ENCODE measurements around the gene LZTR1.
"Not testable (repeated sequence)": the region's sequence is repeated elsewhere in the genome, so short reads cannot be mapped to it uniquely, and the experiment has no call there.

The LZTR1 gene

GRCh38 chr22:20966883-20967696 lies 15.0 kb upstream of the LZTR1 start, which contains the start of gene AIFM3:
Gene AIFM3 (plus strand): TSS chr22:20967255. CDS start chr22:20967945, 690 bp downstream.
- FAIRE-seq: no peak

DNA sequence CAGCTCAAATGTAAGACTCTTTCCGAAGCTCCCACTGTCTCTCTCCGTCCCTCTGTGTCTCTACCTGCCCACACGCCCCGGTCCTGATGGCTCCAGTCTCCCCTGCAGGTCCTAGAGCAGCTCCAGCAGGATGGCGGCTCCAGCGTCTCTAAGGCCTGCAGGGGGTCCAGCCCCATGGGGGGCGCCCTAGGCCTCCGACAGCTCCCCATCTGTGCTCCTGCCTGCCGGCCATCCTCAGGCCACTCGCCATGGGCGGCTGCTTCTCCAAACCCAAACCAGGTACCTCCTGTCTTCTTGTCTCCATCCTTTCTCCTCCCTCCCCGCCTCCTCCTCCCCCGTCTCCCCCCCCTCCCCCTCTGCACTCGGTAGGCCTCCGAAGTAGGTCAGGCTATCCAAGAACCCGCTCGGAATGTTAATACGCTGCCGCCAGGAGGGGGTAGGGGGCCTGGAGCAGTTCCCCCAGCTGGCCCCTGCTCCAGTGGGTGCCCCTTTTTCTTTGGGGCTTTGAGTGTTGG lies 14.3 kb upstream of the LZTR1 start:
- no peak for FAIRE-seq

GRCh38 chr22:20968281-20968977 lies 13.7 kb upstream of the LZTR1 start:
- FAIRE-seq: no peak

GRCh38 chr22:20970939-20971657 lies 11.0 kb upstream of the LZTR1 start:
- no peak for FAIRE-seq

DNA sequence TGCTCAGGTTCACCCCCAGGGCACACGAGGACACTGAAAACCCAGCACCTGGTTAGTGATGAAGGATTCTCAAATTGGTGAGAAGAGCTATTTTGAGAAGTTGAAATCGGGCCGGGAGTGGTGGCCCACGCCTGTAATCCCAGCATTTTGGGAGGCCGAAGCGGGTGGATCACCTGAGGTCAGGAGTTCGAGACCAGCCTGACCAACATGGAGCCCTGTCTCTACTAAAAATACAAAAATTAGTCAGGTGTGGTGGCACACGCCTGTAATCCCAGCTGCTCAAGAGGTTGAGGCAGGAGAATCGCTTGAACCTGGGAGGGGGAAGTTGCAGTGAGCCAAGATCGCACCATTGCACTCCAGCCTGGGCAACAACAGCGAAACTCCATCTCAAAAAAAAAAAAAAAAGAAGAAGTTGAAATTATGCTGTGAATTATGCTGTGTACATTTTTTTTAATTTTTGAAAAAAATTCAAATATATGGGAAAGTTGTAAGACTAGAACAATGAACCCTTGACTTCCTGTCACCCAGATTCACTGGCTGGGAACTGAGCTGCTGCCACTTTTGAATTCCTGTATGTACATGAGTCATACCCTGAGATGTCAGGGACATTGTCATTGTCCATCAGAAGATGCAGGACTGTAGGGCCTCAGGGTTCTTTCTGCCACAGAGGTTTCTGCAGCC lies 9.9 kb upstream of the LZTR1 start:
- FAIRE-seq: not testable (repeated sequence)

DNA sequence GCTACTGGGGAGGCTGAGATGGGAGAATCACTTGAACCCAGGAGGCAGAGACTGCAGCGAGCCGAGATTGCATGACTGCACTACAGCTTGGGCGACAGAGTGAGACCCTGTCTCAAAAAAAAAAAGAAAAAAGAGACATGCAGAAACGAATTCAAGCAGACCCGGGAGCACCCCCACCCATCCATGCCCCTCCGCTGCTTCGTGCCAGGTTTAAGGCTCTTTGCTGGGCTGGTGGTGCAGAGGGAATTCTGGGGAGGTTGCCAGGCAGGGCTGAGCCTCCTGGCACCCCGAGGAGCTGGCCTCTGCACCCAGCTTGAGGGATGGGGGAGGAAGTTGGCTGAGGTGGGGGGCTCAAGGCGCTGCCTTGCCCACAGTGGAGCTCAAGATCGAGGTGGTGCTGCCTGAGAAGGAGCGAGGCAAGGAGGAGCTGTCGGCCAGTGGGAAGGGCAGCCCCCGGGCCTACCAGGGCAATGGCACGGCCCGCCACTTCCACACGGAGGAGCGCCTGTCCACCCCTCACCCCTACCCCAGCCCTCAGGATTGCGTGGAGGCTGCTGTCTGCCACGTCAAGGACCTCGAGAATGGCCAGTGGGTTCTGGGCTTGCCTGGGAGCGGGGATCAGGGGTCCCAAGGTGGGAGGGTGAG lies 9.0 kb upstream of the LZTR1 start:
- no peak for FAIRE-seq

DNA sequence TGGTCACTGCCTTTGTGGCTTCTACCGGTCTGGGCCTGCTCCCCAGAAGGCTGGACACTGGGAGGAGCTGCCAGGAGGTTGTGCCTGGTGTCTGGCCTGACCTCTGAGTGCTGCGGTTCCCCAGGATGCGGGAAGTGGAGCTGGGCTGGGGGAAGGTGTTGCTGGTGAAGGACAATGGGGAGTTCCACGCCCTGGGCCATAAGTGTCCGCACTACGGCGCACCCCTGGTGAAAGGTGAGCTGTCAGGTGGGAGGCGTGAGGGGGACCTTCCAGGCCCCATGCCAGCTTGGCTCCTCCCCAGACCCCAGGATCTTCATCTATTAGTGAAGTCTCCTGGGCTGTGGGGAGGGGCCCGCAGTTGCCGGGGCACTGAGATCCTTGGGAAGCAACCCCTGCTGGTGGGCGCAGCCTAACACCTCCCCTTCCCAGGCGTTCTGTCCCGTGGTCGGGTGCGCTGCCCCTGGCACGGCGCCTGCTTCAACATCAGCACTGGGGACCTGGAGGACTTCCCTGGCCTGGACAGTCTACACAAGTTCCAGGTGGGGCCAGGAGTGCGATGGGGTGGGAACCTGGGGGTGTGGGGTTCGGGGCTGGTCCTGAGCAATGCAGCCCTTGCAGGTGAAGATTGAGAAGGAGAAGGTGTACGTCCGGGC lies 8.3 kb upstream of the LZTR1 start:
- FAIRE-seq: no peak

DNA sequence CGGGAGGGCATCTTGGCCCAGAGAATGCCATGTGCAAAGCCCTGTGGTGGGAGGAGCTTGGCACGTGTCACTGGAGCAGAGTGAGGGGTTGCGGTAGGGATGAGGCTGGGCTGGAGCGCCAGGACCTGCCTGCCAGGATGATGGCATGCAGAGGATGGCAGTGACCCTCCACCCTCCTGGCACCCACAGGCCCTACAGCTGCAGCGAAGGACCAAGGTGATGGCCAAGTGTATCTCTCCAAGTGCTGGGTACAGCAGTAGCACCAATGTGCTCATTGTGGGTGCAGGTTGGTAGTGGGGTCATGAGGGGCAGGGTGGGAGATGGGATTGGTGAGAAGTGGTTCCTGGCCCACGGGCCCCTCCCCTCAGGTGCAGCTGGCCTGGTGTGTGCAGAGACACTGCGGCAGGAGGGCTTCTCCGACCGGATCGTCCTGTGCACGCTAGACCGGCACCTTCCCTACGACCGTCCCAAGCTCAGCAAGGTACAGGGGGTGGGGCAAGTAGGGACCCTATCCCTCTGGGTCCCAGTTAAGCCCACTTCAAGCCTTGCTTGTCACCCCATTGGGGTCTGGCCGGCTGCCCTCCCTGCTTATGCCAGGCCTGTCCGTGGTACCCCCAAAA lies 7.7 kb upstream of the LZTR1 start:
- no peak for FAIRE-seq

DNA sequence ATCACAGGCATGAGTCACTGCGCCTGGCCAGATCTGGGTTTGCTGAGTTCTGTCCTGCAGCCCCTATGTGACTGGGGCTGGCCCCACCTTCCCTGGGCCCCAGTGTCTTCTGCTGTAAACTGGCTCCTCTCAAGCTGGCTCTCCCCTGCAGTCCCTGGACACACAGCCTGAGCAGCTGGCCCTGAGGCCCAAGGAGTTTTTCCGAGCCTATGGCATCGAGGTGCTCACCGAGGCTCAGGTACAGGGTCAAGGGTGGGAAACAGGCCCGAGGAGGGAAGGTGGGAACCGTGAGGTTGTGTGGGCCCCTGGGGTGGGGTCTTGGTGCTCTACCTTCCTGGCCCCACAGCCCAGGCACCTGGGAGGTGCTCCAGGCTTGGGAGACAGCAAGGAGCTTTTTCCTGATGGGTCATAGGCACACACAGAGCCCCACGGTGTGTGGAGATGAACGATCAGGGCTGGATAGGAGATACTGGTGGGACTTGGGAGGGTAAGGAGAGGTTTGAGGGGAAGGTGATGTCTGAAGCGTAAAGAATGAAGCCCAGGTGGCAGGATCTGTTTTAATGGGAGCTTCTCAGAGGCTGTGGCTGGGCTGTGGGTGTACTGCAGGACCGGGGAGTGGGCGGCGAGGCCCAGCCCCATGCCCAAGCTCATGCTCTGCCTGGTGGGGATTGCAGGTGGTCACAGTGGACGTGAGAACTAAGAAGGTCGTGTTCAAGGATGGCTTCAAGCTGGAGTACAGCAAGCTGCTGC lies 6.4 kb upstream of the LZTR1 start:
- FAIRE-seq: no peak

DNA sequence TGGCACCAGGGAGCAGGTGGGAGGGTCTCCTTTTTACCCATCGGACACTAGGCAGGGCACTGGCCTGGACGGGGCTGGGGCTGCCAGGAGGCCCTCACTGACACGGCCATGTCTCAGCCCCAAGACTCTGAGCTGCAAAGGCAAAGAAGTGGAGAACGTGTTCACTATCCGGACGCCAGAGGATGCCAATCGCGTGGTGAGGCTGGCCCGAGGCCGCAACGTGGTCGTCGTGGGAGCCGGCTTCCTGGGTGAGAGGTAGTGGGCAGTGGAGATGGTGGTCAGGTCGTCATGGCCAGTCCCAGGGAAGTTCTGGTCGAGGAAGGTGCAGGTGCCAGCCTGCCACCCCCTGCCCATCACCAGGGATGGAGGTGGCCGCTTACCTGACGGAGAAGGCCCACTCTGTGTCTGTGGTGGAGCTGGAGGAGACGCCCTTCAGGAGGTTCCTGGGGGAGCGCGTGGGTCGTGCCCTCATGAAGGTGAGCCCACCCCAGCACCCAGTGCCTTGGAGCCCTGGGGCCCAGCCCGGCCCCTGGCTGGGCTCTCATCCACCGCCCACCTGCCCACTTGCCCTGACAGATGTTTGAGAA lies 5.7 kb upstream of the LZTR1 start:
- FAIRE-seq: no peak

DNA sequence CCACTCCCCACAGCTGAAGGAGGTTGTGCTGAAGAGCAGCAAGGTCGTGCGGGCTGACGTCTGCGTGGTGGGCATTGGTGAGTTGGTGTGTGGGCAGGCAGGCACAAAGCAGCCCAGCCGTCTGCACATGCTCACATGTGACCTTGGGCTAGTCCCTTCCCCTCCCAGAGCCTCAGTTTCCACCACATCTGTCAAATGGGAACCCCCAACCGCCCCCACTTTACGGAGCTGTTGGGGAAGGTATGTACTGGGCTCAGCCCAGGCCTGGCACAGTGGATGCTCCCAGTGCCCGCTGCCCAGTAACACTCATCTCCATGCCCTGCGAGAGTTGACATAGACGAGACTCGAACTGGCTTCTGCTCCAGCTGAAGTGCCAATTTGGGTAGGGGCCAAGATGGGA lies 5.1 kb upstream of the LZTR1 start:
- no peak for FAIRE-seq

DNA sequence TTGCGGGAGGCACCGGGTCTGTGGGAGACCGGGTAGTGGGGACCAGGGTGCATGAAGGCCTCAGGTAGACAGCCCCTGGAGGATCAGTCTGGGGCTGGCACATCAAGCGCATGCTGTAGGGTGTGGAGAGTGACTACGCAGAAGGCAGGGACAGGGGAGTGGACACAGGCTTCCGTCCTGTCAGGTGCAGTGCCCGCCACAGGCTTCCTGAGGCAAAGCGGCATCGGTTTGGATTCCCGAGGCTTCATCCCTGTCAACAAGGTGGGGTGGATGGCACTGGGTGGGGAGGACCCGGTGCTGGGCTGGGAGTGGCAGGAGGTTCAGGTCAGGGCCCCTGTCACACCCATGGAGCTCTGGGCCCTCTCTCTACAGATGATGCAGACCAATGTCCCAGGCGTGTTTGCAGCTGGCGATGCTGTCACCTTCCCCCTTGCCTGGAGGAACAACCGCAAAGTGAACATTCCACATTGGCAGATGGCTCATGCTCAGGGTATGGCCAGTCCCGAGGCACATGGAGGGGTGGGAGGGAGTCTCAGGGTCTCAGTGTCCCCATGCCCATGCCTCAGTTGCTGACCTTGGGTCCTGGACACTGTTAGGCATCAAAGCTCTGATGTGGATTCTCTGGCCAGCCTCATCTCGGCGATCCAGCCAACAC lies 4.5 kb upstream of the LZTR1 start:
- no peak for FAIRE-seq

DNA sequence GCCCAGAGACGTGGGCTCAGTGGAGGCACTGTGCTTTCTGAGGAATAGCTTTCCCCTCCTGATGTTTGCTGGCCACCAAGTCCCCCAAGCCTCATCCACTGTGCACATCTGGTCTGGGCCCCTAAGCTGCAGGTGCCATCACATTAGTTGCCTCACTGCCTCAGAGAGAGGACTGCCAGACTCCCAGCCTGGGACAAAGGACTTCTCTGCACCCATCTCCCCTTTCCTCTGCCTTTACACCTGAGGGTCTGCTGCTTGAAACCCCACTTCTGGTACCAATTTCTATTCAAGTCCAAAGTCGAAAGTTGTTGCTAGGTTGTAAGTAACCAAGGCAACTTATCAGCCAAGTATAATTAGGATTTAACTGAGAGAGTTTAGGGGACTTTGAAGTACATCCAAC lies 3.7 kb upstream of the LZTR1 start:
- no peak for FAIRE-seq

- FAIRE-seq: no peak
Observed at GRCh38 chr22:20979243-20979809, 2.8 kb upstream of the LZTR1 start.

DNA sequence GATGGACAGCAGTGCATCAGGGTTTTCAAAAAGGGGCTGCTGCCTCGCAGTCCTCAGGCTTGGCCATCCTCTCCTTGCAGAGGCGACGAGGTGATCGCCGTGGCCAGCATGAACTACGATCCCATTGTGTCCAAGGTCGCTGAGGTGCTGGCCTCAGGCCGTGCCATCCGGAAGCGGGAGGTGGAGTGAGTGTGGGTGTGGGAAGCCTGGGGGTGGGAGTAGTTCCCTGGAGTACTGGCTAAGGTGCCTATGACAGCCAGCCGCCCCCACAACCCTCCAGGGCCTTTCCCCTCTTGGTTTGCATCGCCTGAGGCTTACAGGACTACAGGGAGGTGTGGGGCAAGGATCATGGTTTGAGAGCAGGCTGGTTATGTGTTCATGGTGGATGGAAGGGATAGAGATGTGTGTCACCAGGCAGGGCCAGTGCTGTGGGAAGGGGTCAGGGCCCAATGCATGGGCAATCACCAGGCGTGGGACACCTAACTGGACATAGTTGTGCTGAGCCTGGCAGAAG lies 2.1 kb upstream of the LZTR1 start:
- FAIRE-seq: no peak

GRCh38 chr22:20980523-20980922 lies 1.6 kb upstream of the LZTR1 start:
- FAIRE-seq: no peak

DNA sequence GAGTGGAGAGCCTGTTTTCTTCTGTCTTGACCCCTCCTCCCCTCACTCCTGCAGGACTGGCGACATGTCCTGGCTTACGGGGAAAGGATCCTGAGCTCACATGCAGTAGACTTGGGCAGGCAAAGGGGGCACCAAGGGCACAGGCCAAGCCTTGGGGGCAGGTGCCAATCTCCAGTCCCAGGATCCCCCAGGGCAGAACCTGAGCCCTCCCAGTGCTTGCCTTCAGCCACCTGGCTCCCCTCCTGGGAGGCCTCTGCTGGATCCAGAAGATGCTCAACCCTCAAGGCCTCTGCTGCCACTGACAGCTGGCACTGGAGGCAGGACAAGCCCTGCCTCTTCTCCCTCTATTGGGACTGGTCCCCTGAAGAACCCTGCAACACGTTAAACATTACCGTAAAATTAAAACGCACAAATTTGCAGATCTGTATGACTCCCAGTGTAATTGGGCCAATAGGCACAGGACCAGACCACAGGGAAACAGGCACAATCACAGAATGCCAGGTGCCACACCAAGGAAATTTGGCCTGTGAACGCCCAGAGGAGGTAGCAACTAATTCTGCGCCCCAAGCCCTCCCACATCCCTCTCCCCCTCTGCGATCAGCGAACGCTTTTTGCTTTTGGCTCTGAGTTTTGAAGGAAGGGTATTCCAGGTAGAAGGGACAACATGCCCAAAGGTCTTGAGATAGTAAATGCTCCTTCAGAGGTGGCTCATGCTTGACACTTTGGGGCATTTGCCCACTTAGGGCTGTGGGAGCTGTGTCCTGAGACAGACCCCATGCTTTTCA lies 967 bp upstream of the LZTR1 start:
- FAIRE-seq: no peak

DNA sequence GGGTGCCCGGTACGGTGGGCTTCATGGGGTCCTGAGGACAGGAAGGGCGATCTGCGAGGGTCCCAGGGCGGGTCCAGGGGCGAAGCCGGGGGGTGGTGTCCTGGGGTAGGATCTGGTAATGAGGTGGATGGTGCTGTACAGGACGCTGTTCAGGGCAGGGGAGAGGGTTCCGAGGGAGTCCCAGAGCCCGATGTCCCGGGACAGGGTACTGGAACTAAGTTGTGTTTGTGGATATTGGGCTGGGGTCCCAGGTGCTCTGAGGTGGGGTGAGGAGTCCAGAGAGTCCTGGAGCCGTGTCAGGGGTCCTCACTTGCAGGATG lies 426 bp downstream of the LZTR1 start:
- FAIRE-seq: no peak
